WTC11 (cell line): ENCODE data around the gene CCL18. TPM values are rescaled to one million over a fixed set of nuclear protein-coding genes. Genes with fewer than 3 reads are reported as not detected.

Experiments used
- ATAC-seq: fragments of 200-7000 bp; cut with Tn5 transposase; 2 replicates; pipeline ENCODE4 v1.10.0; 2021; ENCODE audit warnings: mild to moderate bottlenecking, moderate library complexity
- CTCF ChIA-PET: fragments of 300-600 bp; sonication (Branson Sonifier 250); formaldehyde crosslinking; loops from one replicate; lab custom pipeline; 2021; ENCODE audit warnings: antibody characterized with exemption; lab: Charles Lee
- POLR2A ChIA-PET: fragments of 350-600 bp; sonication (Branson Sonifier 250); formaldehyde crosslinking; loops from one replicate; lab custom pipeline; 2021; ENCODE audit warnings: antibody characterized with exemption; lab: Charles Lee
- DNase-seq: peaks from one replicate; pipeline ENCODE4 v3.0.0; 2021; ENCODE audit warnings: low spot score
- H3K27ac Mint-ChIP-seq: 2 replicates; pipeline ENCODE4 v1.8.0; 2021; ENCODE audit warnings: mixed read lengths
- H3K27me3 Mint-ChIP-seq: 2 replicates; pipeline ENCODE4 v1.8.0; 2021; ENCODE audit warnings: low read depth, mild to moderate bottlenecking, moderate library complexity, mixed read lengths
- H3K36me3 Mint-ChIP-seq: 2 replicates; pipeline ENCODE4 v1.8.0; 2021; ENCODE audit warnings: mixed read lengths
- H3K4me1 Mint-ChIP-seq: 2 replicates; pipeline ENCODE4 v1.8.0; 2022; ENCODE audit warnings: mixed read lengths
- H3K4me3 Mint-ChIP-seq: 2 replicates; pipeline ENCODE4 v1.8.0; 2021; ENCODE audit warnings: mild to moderate bottlenecking, moderate library complexity, mixed read lengths
- H3K9me3 Mint-ChIP-seq: 2 replicates; pipeline ENCODE4 v1.8.0; 2021; ENCODE audit warnings: mixed read lengths
- CREM ChIP-seq: sonication (generic); formaldehyde crosslinking; IDR thresholded peaks from 2 replicates; pipeline ENCODE4 v1.8.1; 2022; ENCODE audit warnings: mild to moderate bottlenecking, missing genetic modification reagents, moderate library complexity
- FOXK1 ChIP-seq: sonication (generic); formaldehyde crosslinking; IDR thresholded peaks from 2 replicates; pipeline ENCODE4 v1.8.0; 2022; ENCODE audit warnings: mild to moderate bottlenecking, moderate library complexity, missing genetic modification reagents
- FOXP1 ChIP-seq: sonication (generic); formaldehyde crosslinking; IDR thresholded peaks from 2 replicates; pipeline ENCODE4 v1.8.0; 2022; ENCODE audit warnings: missing genetic modification reagents, mild to moderate bottlenecking, moderate library complexity, borderline replicate concordance
- JAZF1 ChIP-seq: fragments of 250-450 bp; sonication (Bioruptor Pico); IDR thresholded peaks from 2 replicates; pipeline ENCODE4 v1.9.0; 2021; ENCODE audit warnings: moderate library complexity, mild to moderate bottlenecking, inconsistent platforms
- JUN ChIP-seq: sonication (generic); formaldehyde crosslinking; IDR thresholded peaks from 2 replicates; pipeline ENCODE4 v1.8.0; 2023; ENCODE audit warnings: mild to moderate bottlenecking, missing genetic modification reagents
- KAT7 ChIP-seq: sonication (generic); formaldehyde crosslinking; IDR thresholded peaks from 2 replicates; pipeline ENCODE4 v1.8.1; 2023; ENCODE audit warnings: missing genetic modification reagents, mild to moderate bottlenecking, borderline replicate concordance
- MXD4 ChIP-seq: fragments of 250-450 bp; sonication (Bioruptor Pico); IDR thresholded peaks from 2 replicates; pipeline ENCODE4 v1.8.0; 2021; ENCODE audit warnings: mild to moderate bottlenecking, moderate library complexity, borderline replicate concordance
- MYBL2 ChIP-seq: sonication (generic); formaldehyde crosslinking; IDR thresholded peaks from 2 replicates; pipeline ENCODE4 v1.8.1; 2023; ENCODE audit warnings: mild to moderate bottlenecking, moderate library complexity, missing genetic modification reagents
- NFATC4 ChIP-seq: fragments of 250-450 bp; sonication (Bioruptor Pico); IDR thresholded peaks from 2 replicates; pipeline ENCODE4 v1.9.0; 2021; ENCODE audit warnings: mild to moderate bottlenecking
- OVOL2 ChIP-seq: fragments of 250-450 bp; sonication (Bioruptor Pico); IDR thresholded peaks from 2 replicates; pipeline ENCODE4 v1.9.0; 2021; ENCODE audit warnings: mild to moderate bottlenecking, borderline replicate concordance
- RELA ChIP-seq: sonication (generic); formaldehyde crosslinking; IDR thresholded peaks from 2 replicates; pipeline ENCODE4 v1.8.1; 2022; ENCODE audit warnings: missing genetic modification reagents, mild to moderate bottlenecking, borderline replicate concordance
- RORB ChIP-seq: fragments of 250-450 bp; sonication (Bioruptor Pico); IDR thresholded peaks from 2 replicates; pipeline ENCODE4 v1.9.0; 2021; ENCODE audit warnings: mild to moderate bottlenecking
- SMAD3 ChIP-seq: sonication (generic); formaldehyde crosslinking; IDR thresholded peaks from 2 replicates; pipeline ENCODE4 v1.8.0; 2022; ENCODE audit warnings: missing genetic modification reagents, mild to moderate bottlenecking, borderline replicate concordance
- ZNF219 ChIP-seq: sonication (generic); formaldehyde crosslinking; IDR thresholded peaks from 2 replicates; pipeline ENCODE4 v1.8.0; 2023; ENCODE audit warnings: missing genetic modification reagents, mild to moderate bottlenecking, borderline replicate concordance
- ZNF317 ChIP-seq: sonication (generic); formaldehyde crosslinking; IDR thresholded peaks from 2 replicates; pipeline ENCODE4 v1.8.1; 2023; ENCODE audit warnings: low read depth, mild to moderate bottlenecking, moderate library complexity, missing genetic modification reagents, borderline replicate concordance
- ZNF416 ChIP-seq: fragments of 250-450 bp; sonication (Bioruptor Pico); IDR thresholded peaks from 2 replicates; pipeline ENCODE4 v1.9.0; 2021; ENCODE audit warnings: mild to moderate bottlenecking, inconsistent platforms
- total RNA-seq: library from RNA; stranded (reverse); gene quantifications from 3 replicates; pipeline ENCODE4 v1.2.3, GENCODE V29; 2021
- TF ChIP-seq, protein P1 (sequence below): sonication (generic); formaldehyde crosslinking; IDR thresholded peaks from 2 replicates; pipeline ENCODE4 v1.8.0; 2022; ENCODE audit warnings: mild to moderate bottlenecking, missing genetic modification reagents
- TF ChIP-seq, protein P2 (sequence below): sonication (generic); formaldehyde crosslinking; IDR thresholded peaks from 2 replicates; pipeline ENCODE4 v1.8.0; 2022; ENCODE audit warnings: mild to moderate bottlenecking, missing genetic modification reagents
- TF ChIP-seq, protein P3 (sequence below): sonication (generic); formaldehyde crosslinking; IDR thresholded peaks from 2 replicates; pipeline ENCODE4 v1.8.1; 2022; ENCODE audit warnings: low read depth, mild to moderate bottlenecking, moderate library complexity, missing genetic modification reagents, borderline replicate concordance
- TF ChIP-seq, protein P4 (sequence below): sonication (generic); formaldehyde crosslinking; IDR thresholded peaks from 2 replicates; pipeline ENCODE4 v1.8.0; 2022; ENCODE audit warnings: mild to moderate bottlenecking, missing genetic modification reagents
- TF ChIP-seq, protein P5 (sequence below): fragments of 250-450 bp; sonication (Bioruptor Pico); conservative IDR thresholded peaks from 2 replicates; pipeline ENCODE4 v1.9.0; 2021; ENCODE audit warnings: mild to moderate bottlenecking
- TF ChIP-seq, protein P6 (sequence below): fragments of 200-600 bp; IDR thresholded peaks from 2 replicates; pipeline ENCODE4 v1.8.0; 2022; ENCODE audit warnings: antibody characterized with exemption
- TF ChIP-seq, protein P7 (sequence below): fragments of 250-450 bp; sonication (Bioruptor Pico); IDR thresholded peaks from 2 replicates; pipeline ENCODE4 v1.9.0; 2021; ENCODE audit warnings: mild to moderate bottlenecking, borderline replicate concordance

CCL18 gene
- total RNA-seq, 1 experiment from 2014 or later, result not detected

DNA sequence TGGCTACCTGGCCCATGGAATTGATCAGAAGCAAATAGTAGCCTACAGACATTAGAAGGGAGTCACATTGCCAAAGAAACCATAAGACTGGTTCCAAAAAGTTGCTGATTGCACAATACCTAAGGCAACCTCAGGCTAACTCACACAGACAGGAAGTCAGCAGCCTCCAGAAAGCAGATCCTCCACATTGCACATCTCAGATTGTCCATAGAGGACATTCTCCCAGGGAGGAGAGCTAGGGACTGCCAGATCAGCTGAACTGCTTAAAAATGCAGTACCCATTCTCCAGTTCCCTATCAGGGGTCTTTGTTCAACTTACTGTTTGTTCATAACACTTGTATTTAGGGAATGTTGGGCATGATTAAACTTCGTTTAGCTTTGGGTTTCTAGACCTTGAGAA lies 21.7 kb downstream of the CCL18 start (continued):
- TF ChIP-seq, protein P1, sequence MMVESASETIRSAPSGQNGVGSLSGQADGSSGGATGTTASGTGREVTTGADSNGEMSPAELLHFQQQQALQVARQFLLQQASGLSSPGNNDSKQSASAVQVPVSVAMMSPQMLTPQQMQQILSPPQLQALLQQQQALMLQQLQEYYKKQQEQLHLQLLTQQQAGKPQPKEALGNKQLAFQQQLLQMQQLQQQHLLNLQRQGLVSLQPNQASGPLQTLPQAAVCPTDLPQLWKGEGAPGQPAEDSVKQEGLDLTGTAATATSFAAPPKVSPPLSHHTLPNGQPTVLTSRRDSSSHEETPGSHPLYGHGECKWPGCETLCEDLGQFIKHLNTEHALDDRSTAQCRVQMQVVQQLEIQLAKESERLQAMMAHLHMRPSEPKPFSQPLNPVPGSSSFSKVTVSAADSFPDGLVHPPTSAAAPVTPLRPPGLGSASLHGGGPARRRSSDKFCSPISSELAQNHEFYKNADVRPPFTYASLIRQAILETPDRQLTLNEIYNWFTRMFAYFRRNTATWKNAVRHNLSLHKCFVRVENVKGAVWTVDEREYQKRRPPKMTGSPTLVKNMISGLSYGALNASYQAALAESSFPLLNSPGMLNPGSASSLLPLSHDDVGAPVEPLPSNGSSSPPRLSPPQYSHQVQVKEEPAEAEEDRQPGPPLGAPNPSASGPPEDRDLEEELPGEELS (CRISPR knock-in tag), result no peak
- TF ChIP-seq SMAD3 (CRISPR knock-in tag) (no peak), JAZF1 (no peak), NFATC4 (CRISPR knock-in tag) (no peak)
- TF ChIP-seq, protein P2, sequence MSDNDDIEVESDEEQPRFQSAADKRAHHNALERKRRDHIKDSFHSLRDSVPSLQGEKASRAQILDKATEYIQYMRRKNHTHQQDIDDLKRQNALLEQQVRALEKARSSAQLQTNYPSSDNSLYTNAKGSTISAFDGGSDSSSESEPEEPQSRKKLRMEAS, result no peak
- TF ChIP-seq, protein P3, sequence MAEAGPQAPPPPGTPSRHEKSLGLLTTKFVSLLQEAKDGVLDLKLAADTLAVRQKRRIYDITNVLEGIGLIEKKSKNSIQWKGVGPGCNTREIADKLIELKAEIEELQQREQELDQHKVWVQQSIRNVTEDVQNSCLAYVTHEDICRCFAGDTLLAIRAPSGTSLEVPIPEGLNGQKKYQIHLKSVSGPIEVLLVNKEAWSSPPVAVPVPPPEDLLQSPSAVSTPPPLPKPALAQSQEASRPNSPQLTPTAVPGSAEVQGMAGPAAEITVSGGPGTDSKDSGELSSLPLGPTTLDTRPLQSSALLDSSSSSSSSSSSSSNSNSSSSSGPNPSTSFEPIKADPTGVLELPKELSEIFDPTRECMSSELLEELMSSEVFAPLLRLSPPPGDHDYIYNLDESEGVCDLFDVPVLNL (CRISPR knock-in tag), result no peak
- TF ChIP-seq, protein P4, sequence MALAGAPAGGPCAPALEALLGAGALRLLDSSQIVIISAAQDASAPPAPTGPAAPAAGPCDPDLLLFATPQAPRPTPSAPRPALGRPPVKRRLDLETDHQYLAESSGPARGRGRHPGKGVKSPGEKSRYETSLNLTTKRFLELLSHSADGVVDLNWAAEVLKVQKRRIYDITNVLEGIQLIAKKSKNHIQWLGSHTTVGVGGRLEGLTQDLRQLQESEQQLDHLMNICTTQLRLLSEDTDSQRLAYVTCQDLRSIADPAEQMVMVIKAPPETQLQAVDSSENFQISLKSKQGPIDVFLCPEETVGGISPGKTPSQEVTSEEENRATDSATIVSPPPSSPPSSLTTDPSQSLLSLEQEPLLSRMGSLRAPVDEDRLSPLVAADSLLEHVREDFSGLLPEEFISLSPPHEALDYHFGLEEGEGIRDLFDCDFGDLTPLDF (CRISPR knock-in tag), result no peak

DNA sequence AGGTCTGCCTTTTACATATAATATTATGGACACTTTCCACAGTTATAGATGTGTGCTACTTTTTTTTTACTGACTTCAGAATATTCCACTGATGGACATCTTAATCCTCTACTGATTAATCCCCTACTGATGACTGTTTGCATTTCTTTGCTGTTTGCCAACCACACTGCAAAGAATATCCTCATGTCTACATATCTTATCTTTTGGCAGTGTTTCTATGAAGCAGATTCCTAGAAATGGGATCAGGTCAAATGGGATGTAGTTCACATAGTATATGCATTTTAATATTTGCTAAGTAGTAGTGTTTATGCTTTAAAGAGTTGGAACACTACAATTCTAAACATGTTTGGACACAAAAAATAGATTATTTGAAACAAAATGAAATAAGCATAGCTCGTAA lies 22.7 kb downstream of the CCL18 start:
- Mint-ChIP-seq H3K4me3 (no peak overlapping the region), H3K9me3 (no peaks in the 10 kb centered on the region), H3K4me1 (peaks cover 28% of the 10 kb centered on the region), H3K36me3 (no peaks in the 10 kb centered on the region), H3K27ac (no peak overlapping the region), H3K27me3 (no peaks in the 10 kb centered on the region; the same call in 1 of the 2 replicates)
- POLR2A ChIA-PET, result interaction anchor here (1.2 kb wide), 1 partner anchor 14 kb away, joined by 3 read pairs; no protein-coding TSS in a partner anchor
- CTCF ChIA-PET, result interaction anchor here (1.2 to 1.5 kb wide), 3 partner anchors 14 to 118 kb away, joined by 3 to 7 read pairs (median 4); no protein-coding TSS in a partner anchor
- ATAC-seq, result no peak
- no peak for DNase-seq
- TF ChIP-seq, protein P4 (CRISPR knock-in tag), result no peak
- TF ChIP-seq FOXK1 (no peak), FOXP1 (no peak), MYBL2 (CRISPR knock-in tag) (no peak), RORB (CRISPR knock-in tag) (no peak), RELA (CRISPR knock-in tag) (no peak), KAT7 (CRISPR knock-in tag) (no peak), OVOL2 (CRISPR knock-in tag) (no peak), ZNF317 (CRISPR knock-in tag) (no peak), ZNF416 (CRISPR knock-in tag) (no peak), ZNF219 (no peak), MXD4 (no peak), CREM (CRISPR knock-in tag) (no peak), JUN (CRISPR knock-in tag) (no peak)
- TF ChIP-seq, protein P5, sequence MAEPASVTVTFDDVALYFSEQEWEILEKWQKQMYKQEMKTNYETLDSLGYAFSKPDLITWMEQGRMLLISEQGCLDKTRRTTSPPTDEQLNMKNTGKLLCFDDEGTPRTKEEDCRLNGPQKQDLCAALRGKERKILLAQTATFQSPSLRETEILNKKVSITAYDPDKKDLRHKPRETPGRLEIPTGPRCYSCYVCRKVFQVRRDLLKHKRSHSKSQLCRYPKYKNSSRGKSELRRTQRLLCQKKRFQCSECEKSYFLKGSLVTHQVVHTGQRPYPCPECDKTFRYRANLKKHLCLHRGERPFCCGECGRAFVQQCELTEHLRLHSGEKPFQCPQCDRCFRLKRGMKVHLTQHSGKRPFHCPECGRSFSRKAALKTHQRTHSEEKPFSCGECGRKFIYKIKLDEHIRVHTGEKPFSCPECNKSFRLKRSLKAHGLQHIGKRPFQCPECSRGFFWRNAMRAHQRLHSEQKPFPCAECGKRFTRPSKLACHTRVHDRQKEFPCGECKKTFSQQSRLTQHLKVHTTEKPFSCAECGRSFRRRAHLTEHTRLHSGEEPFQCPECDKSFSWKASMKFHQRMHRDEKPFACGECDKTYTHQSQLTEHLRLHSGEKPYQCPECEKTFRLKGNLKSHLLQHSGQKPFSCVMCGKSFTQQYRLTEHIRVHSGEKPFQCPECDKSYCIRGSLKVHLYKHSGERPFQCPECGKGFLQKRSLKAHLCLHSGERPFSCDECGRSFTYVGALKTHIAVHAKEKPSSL (CRISPR knock-in tag), result no peak
- TF ChIP-seq, protein P6, sequence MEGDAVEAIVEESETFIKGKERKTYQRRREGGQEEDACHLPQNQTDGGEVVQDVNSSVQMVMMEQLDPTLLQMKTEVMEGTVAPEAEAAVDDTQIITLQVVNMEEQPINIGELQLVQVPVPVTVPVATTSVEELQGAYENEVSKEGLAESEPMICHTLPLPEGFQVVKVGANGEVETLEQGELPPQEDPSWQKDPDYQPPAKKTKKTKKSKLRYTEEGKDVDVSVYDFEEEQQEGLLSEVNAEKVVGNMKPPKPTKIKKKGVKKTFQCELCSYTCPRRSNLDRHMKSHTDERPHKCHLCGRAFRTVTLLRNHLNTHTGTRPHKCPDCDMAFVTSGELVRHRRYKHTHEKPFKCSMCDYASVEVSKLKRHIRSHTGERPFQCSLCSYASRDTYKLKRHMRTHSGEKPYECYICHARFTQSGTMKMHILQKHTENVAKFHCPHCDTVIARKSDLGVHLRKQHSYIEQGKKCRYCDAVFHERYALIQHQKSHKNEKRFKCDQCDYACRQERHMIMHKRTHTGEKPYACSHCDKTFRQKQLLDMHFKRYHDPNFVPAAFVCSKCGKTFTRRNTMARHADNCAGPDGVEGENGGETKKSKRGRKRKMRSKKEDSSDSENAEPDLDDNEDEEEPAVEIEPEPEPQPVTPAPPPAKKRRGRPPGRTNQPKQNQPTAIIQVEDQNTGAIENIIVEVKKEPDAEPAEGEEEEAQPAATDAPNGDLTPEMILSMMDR, result no peak
- TF ChIP-seq, protein P7, sequence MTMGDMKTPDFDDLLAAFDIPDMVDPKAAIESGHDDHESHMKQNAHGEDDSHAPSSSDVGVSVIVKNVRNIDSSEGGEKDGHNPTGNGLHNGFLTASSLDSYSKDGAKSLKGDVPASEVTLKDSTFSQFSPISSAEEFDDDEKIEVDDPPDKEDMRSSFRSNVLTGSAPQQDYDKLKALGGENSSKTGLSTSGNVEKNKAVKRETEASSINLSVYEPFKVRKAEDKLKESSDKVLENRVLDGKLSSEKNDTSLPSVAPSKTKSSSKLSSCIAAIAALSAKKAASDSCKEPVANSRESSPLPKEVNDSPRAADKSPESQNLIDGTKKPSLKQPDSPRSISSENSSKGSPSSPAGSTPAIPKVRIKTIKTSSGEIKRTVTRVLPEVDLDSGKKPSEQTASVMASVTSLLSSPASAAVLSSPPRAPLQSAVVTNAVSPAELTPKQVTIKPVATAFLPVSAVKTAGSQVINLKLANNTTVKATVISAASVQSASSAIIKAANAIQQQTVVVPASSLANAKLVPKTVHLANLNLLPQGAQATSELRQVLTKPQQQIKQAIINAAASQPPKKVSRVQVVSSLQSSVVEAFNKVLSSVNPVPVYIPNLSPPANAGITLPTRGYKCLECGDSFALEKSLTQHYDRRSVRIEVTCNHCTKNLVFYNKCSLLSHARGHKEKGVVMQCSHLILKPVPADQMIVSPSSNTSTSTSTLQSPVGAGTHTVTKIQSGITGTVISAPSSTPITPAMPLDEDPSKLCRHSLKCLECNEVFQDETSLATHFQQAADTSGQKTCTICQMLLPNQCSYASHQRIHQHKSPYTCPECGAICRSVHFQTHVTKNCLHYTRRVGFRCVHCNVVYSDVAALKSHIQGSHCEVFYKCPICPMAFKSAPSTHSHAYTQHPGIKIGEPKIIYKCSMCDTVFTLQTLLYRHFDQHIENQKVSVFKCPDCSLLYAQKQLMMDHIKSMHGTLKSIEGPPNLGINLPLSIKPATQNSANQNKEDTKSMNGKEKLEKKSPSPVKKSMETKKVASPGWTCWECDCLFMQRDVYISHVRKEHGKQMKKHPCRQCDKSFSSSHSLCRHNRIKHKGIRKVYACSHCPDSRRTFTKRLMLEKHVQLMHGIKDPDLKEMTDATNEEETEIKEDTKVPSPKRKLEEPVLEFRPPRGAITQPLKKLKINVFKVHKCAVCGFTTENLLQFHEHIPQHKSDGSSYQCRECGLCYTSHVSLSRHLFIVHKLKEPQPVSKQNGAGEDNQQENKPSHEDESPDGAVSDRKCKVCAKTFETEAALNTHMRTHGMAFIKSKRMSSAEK, result no peak
